Dedifferentiated amniotic fluid mesenchymal stem cell (primary cell): Measurements from ENCODE around the gene EEF1AKMT2.

ENCODE experiments used
- DNase-seq: peaks from one replicate; pipeline ENCODE4 v3.0.0-alpha.2; 2016; ENCODE audit errors: extremely low spot score

Gene EEF1AKMT2

GRCh38 chr10:124721330-124722045 lies 70.2 kb downstream of the EEF1AKMT2 start:
- no peak for DNase-seq

GRCh38 chr10:124719213-124719851 lies 72.4 kb downstream of the EEF1AKMT2 start:
- DNase-seq: no peak

- no peak for DNase-seq
Observed at GRCh38 chr10:124717911-124718741, 73.6 kb downstream of the EEF1AKMT2 start.

- no peak for DNase-seq
Observed at GRCh38 chr10:124717041-124717757, 74.5 kb downstream of the EEF1AKMT2 start.

- no peak for DNase-seq
Observed at GRCh38 chr10:124716369-124716768, 75.3 kb downstream of the EEF1AKMT2 start.

GRCh38 chr10:124715439-124715838 lies 76.2 kb downstream of the EEF1AKMT2 start:
- no peak for DNase-seq

GRCh38 chr10:124713679-124714255 lies 77.9 kb downstream of the EEF1AKMT2 start:
- DNase-seq: no peak

GRCh38 chr10:124712704-124713407 lies 78.8 kb downstream of the EEF1AKMT2 start:
- DNase-seq: no peak

- DNase-seq: no peak
Observed at GRCh38 chr10:124711145-124711544, 80.5 kb downstream of the EEF1AKMT2 start.

GRCh38 chr10:124710266-124710881 lies 81.3 kb downstream of the EEF1AKMT2 start:
- DNase-seq: no peak

GRCh38 chr10:124709861-124710260 lies 81.8 kb downstream of the EEF1AKMT2 start:
- no peak for DNase-seq

- no peak for DNase-seq
Observed at GRCh38 chr10:124708922-124709520, 82.7 kb downstream of the EEF1AKMT2 start.

- DNase-seq: no peak
Observed at GRCh38 chr10:124708246-124708779, 83.4 kb downstream of the EEF1AKMT2 start.
